IPS DF 6.9 (cell line): ENCODE data around the gene MMEL1.

Source experiments
- DNase-seq: peaks from one replicate; pipeline ENCODE4 v3.0.0-alpha.2; 2013; ENCODE audit warnings: low read depth, low spot score
- H3K27ac ChIP-seq: one replicate; pipeline ENCODE4 v1.5.1; 2013; ENCODE audit warnings: low read length, control low read depth
- H3K27me3 ChIP-seq: 2 replicates; pipeline ENCODE4 v1.6.1; 2013; ENCODE audit warnings: mild to moderate bottlenecking, low read length; ENCODE audit not compliant: control insufficient read depth, insufficient read depth
- H3K36me3 ChIP-seq: 2 replicates; pipeline ENCODE4 v1.6.1; 2013; ENCODE audit warnings: low read length; ENCODE audit not compliant: control insufficient read depth, insufficient read depth
- H3K4me1 ChIP-seq: 2 replicates; pipeline ENCODE4 v1.6.1; 2013; ENCODE audit warnings: low read length; ENCODE audit not compliant: control insufficient read depth, insufficient read depth
- H3K4me3 ChIP-seq: 2 replicates; pipeline ENCODE4 v1.5.1; 2013; ENCODE audit warnings: mild to moderate bottlenecking, low read length
- H3K9me3 ChIP-seq: 2 replicates; pipeline ENCODE4 v1.6.1; 2013; ENCODE audit warnings: low read length, inconsistent platforms; ENCODE audit not compliant: control insufficient read depth, insufficient read depth
- WGBS: extraction: QIAGEN DNeasy Blood & Tissue Kit; methylation state at CpG from one replicate; pipeline ENCODE4 v1.1.7; 2013; ENCODE audit warnings: mixed read lengths, missing lambda C conversion rate; ENCODE audit not compliant: insufficient read length, insufficient coverage; 5-methylcytosine and 5-hydroxymethylcytosine counted together

The MMEL1 gene

GRCh38 chr1:2594641-2595131 lies 38.1 kb downstream of the MMEL1 start:
- Histone ChIP-seq H3K4me1 (no peaks in the 10 kb centered on the region; the same call in 1 of the 2 replicates), H3K27ac (no peak overlapping the region), H3K27me3 (no peaks in the 10 kb centered on the region), H3K9me3 (peaks cover 18% of the 10 kb centered on the region), H3K4me3 (no peak overlapping the region), H3K36me3 (peaks cover 4% of the 10 kb centered on the region; the same call in 1 of the 2 replicates)
- no peak for DNase-seq
- no CpG with 5 or more reads among the region's 17 CpGs for WGBS

DNA sequence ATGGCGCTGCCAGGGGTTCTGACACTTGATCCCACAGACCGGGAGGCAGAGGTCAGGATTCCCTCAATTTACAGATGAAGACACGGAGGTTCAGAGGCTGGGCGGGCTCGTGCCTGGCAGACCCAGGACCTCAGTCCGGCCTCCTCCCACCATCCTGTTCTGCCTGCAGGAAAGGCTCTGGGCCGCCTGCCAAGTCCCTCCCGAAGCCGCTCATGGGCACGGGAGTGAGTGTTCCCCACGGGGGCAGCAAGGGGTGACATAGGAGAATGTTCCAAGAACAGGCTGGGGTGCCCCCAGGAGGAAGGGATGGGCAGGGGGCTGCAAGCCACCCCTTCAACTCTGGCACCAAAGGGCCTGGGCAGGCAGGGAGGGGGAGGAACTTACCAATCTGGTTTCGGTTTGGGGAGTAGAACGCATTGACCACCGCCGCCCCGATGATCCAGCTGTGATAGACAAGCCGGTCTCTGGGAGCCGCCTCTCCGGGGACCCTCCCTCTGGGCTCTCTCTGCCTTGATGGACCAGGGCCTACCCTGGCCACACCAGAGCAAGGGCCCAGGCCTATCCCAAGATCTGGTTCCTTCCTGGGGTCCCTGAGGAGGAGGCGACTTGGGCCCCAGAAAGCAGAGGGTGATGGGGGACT lies 38.7 kb downstream of the MMEL1 start:
- Histone ChIP-seq H3K27ac (no peak overlapping the region), H3K36me3 (peaks cover 4% of the 10 kb centered on the region; the same call in 1 of the 2 replicates), H3K9me3 (peaks cover 18% of the 10 kb centered on the region), H3K27me3 (no peaks in the 10 kb centered on the region), H3K4me3 (no peak overlapping the region), H3K4me1 (no peaks in the 10 kb centered on the region; the same call in 1 of the 2 replicates)
- no peak for DNase-seq
- no CpG with 5 or more reads among the region's 20 CpGs for WGBS

DNA sequence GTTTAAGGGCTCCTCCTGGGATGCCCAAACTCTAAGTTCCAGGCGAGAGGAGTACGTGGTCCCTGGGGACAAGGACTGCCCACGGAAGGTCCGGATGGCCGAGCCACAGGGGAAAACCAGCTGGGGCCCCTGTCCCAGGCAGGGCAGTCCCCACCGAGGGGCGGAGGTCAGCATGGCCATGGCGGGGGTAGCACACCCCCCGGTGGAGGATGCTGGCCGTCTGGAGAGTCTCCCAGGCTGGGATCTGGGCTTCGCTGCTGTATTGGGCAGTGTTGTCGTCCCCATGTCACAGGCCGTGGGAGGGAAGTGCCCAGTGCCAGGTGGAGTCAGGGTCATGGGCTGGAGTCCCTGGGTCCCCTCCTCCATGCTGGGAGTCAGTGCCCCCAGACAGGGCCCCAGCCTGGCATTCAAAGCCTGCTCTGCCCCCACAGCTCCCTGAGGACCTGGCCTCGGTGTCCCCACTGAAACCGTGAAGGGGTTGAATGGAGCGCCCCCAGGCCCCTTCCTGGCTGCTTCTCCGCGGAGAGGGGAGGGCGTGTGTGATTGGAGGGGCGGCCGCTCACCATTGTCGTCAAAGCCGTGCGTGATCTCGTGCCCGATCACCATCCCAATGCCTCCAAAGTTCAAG lies 39.5 kb downstream of the MMEL1 start:
- Histone ChIP-seq H3K27me3 (no peaks in the 10 kb centered on the region), H3K27ac (no peak overlapping the region), H3K4me1 (no peaks in the 10 kb centered on the region; the same call in 1 of the 2 replicates), H3K36me3 (peaks cover 7% of the 10 kb centered on the region; the same call in 1 of the 2 replicates), H3K9me3 (peaks cover 16% of the 10 kb centered on the region), H3K4me3 (no peak overlapping the region)
- WGBS, result no CpG with 5 or more reads among the region's 26 CpGs
- no peak for DNase-seq

DNA sequence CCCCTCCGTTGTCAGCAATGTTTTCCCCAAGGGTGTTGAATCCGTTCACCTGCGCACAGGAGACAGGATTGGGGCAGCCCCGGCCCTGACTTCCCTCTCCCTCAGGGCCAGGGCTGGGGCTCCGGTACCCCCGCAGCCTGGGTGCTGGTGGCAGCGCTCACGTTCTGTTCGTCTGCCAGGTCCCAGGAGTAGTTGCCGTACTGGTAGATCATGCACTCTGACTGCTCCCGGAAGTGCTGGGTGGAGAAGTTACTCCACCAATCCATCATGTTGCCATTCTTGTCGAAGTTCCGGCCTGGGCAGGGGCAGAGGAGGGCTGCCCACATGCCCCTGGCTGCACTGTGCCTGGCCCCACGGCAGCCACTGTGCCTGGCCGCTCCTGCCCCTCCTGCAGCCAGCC lies 40.1 kb downstream of the MMEL1 start:
- no CpG with 5 or more reads among the region's 15 CpGs for WGBS

GRCh38 chr1:2591581-2592261 lies 41.1 kb downstream of the MMEL1 start:
- peaks cover 3% of the 10 kb centered on the region; the same call in 1 of the 2 replicates for H3K4me1 ChIP-seq
- DNase-seq, result no peak
- peaks cover 16% of the 10 kb centered on the region for H3K9me3 ChIP-seq
- no CpG with 5 or more reads among the region's 12 CpGs for WGBS
- H3K27ac ChIP-seq, result no peak overlapping the region
- H3K36me3 ChIP-seq, result peaks cover 7% of the 10 kb centered on the region; the same call in 1 of the 2 replicates
- no peak overlapping the region for H3K4me3 ChIP-seq
- no peaks in the 10 kb centered on the region for H3K27me3 ChIP-seq

More for the DNA sequence above, 40.1 kb downstream of the MMEL1 start:
- H3K36me3 ChIP-seq, result peaks cover 7% of the 10 kb centered on the region; the same call in 1 of the 2 replicates
- H3K27ac ChIP-seq, result no peak overlapping the region
- DNase-seq, result no peak
- peaks cover 16% of the 10 kb centered on the region for H3K9me3 ChIP-seq
- H3K4me1 ChIP-seq, result no peaks in the 10 kb centered on the region; the same call in 1 of the 2 replicates
- H3K4me3 ChIP-seq, result no peak overlapping the region
- no peaks in the 10 kb centered on the region for H3K27me3 ChIP-seq

GRCh38 chr1:2591233-2591580 lies 41.6 kb downstream of the MMEL1 start:
- DNase-seq, result no peak
- no CpG with 5 or more reads among the region's 5 CpGs for WGBS
- no peak overlapping the region for H3K27ac ChIP-seq
- no peak overlapping the region for H3K4me3 ChIP-seq
- H3K27me3 ChIP-seq, result no peaks in the 10 kb centered on the region
- peaks cover 3% of the 10 kb centered on the region; the same call in 1 of the 2 replicates for H3K4me1 ChIP-seq
- peaks cover 16% of the 10 kb centered on the region for H3K9me3 ChIP-seq
- H3K36me3 ChIP-seq, result peaks cover 7% of the 10 kb centered on the region; the same call in 1 of the 2 replicates

DNA sequence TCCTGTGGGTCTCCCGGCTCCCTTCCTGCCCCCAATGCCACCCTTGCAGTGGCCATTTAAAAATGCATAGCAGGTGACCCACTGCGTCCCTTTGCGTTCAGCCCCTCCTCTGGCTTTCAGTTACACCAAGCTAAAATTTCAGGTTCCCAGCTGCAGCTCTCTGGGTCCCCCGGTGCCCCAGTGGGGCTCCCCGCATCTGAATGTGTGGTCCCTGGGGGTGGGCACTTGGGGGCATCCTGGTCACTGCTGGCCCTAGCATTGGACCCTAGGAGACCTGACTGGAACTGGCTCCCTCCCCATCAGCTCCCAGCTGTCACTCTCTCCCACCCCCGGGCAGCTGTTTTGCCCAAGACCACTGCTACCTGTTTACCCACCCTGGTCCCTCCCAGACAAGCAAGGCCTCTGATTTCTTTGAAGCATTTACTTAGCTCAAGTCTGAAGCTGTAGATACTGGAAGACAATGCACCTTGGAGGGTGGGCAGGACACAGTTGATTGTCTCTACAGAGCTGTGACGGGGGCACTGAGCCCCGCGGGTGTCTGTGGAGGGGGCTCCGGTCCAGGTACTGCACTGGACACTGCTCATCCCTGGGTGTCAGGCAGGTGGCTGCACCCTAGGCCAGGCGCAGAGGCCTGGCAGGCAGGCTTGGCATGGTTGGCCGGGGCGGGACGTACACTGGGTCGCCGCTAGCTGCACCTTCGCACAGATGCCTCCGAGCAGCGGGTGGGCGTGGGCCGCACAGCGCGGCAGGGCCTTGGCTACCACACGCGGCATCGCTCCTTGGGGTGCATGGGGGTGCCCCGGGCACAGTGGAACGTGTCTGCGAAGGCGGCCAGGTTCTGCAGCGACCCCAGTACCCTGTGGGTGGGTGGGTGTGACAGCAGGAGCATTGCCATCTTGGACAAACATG lies 42.3 kb downstream of the MMEL1 start:
- Histone ChIP-seq H3K9me3 (peaks cover 15% of the 10 kb centered on the region), H3K36me3 (peaks cover 7% of the 10 kb centered on the region; the same call in 1 of the 2 replicates), H3K4me1 (0 out of 2 replicates have a peak, but pooled peaks cover 3% of the 10 kb centered on the region), H3K27me3 (no peaks in the 10 kb centered on the region), H3K27ac (no peak overlapping the region), H3K4me3 (no peak overlapping the region)
- WGBS, result no CpG with 5 or more reads among the region's 31 CpGs
- no peak for DNase-seq

- Histone ChIP-seq H3K36me3 (peaks cover 7% of the 10 kb centered on the region; the same call in 1 of the 2 replicates), H3K27ac (no peak overlapping the region), H3K27me3 (no peaks in the 10 kb centered on the region), H3K4me3 (no peak overlapping the region), H3K4me1 (peaks cover 6% of the 10 kb centered on the region; the same call in 1 of the 2 replicates), H3K9me3 (peaks cover 10% of the 10 kb centered on the region)
- no CpG with 5 or more reads among the region's 25 CpGs for WGBS
- no peak for DNase-seq
These were observed 43.2 kb downstream of the MMEL1 start for GRCh38 chr1:2589431-2590232.

DNA sequence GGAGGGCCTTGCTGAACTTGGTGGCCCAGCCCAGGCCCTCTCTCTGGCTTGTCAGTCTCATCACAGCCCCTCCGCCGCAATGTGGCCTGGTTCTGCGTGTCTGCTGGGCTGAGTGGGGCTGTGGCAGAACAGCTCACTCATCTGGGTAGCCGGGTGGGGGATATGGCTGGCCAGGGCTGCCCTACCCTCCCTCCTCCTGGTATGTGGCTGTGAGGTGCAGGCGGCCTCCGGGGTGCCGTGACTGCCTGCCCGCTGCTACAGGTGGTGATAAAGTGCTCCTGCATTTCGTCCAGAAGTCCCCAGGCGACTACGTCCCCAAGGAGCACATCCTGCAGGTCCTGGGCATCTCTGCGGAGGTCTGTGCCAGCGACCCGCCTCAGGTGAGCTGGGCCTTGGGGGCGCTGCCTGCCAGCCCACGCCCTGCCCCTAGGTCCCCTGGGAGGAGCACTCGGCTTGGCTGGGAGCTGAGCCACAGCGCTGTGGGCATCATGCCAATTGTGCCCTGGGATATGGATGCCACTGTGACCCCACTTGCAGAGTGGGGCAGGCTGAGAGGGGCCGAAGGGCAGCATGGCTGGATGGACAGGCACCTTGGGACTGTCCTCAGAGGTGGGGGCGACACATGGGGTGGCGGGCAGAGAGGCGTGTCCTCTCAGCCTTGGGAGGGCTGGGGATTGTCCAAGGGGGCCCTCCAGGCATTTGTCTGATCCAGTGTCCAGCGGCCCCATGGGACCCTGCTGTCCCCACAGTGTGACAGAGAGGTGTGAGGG lies 44.0 kb downstream of the MMEL1 start:
- DNase-seq, result no peak
- H3K4me3 ChIP-seq, result no peak overlapping the region
- WGBS, result no CpG with 5 or more reads among the region's 23 CpGs

More for the DNA sequence above, 44.0 kb downstream of the MMEL1 start:
- Histone ChIP-seq H3K27me3 (no peaks in the 10 kb centered on the region), H3K9me3 (peaks cover 10% of the 10 kb centered on the region), H3K4me1 (peaks cover 6% of the 10 kb centered on the region; the same call in 1 of the 2 replicates), H3K36me3 (peaks cover 7% of the 10 kb centered on the region; the same call in 1 of the 2 replicates), H3K27ac (no peak overlapping the region)
